ENCODE results near the gene SPRY2. TPM values are rescaled to one million over a fixed set of nuclear protein-coding genes. Genes with fewer than 3 reads are reported as not detected.
A peak's percentile ranks its signal among the peaks of the same experiment; 100 is the strongest.
"Not testable (repeated sequence)": the region's sequence is repeated elsewhere in the genome, so short reads cannot be mapped to it uniquely, and the experiment has no call there.

SPRY2 gene
- total and polyA plus RNA-seq, 2 experiments from 2014 or later: 48.2 to 69.4 TPM

DNA sequence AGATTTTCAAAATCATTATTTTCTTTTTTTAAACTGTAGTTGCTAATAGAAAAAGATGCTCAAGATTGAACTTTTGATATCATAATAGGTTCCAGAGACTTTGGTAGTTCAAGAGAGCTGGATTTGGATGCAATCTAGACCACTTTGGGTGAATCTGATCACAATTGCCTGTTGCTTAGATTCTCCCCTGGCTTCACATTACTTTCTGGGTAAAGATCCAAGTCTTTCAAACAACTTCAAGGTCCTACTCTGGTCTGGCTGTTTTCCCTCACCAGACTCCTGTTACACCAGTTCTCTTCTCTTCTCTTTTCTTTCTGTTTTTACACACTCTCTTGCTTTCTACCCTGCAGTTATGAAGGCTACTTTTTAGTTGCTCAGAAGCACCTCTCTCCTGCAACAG, 7.4 kb upstream of the SPRY2 start:
- H3K27me3 ChIP-seq: no peaks in the 10 kb centered on the region
- no peaks in the 10 kb centered on the region for H4K20me1 ChIP-seq (ENCODE audit: insufficient read depth, poor library complexity, severe bottlenecking)
- H3K9me2 ChIP-seq (replicated peaks; ENCODE audit: insufficient read depth): no peaks in the 10 kb centered on the region
- TF ChIP-seq EZH2phosphoT487 (IDR thresholded peaks at IDR 0.05; ENCODE audit: low read depth, severe bottlenecking, unreplicated experiment): no peak
- no peak for TF ChIP-seq EZH2 (IDR thresholded peaks at IDR 0.05; ENCODE audit: borderline replicate concordance)
- TF ChIP-seq, protein P1, sequence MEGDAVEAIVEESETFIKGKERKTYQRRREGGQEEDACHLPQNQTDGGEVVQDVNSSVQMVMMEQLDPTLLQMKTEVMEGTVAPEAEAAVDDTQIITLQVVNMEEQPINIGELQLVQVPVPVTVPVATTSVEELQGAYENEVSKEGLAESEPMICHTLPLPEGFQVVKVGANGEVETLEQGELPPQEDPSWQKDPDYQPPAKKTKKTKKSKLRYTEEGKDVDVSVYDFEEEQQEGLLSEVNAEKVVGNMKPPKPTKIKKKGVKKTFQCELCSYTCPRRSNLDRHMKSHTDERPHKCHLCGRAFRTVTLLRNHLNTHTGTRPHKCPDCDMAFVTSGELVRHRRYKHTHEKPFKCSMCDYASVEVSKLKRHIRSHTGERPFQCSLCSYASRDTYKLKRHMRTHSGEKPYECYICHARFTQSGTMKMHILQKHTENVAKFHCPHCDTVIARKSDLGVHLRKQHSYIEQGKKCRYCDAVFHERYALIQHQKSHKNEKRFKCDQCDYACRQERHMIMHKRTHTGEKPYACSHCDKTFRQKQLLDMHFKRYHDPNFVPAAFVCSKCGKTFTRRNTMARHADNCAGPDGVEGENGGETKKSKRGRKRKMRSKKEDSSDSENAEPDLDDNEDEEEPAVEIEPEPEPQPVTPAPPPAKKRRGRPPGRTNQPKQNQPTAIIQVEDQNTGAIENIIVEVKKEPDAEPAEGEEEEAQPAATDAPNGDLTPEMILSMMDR (IDR thresholded peaks at IDR 0.05; ENCODE audit: poor library complexity): no peak
- H3K9me3 ChIP-seq (ENCODE audit: low read depth): no peaks in the 10 kb centered on the region
- H2AFZ ChIP-seq: no peak overlapping the region
- DNase-seq (ENCODE audit: low spot score): no peak
- H3K79me2 ChIP-seq: no peaks in the 10 kb centered on the region
- H3K4me1 ChIP-seq (ENCODE audit: insufficient read depth): peaks cover 8% of the 10 kb centered on the region
- no peak overlapping the region for H3K4me3 ChIP-seq
- no peaks in the 10 kb centered on the region for H3K36me3 ChIP-seq (replicated peaks; ENCODE audit: insufficient read depth, low read depth)
- H3K27ac ChIP-seq: no peak overlapping the region
- no peak overlapping the region for H3K4me2 ChIP-seq

DNA sequence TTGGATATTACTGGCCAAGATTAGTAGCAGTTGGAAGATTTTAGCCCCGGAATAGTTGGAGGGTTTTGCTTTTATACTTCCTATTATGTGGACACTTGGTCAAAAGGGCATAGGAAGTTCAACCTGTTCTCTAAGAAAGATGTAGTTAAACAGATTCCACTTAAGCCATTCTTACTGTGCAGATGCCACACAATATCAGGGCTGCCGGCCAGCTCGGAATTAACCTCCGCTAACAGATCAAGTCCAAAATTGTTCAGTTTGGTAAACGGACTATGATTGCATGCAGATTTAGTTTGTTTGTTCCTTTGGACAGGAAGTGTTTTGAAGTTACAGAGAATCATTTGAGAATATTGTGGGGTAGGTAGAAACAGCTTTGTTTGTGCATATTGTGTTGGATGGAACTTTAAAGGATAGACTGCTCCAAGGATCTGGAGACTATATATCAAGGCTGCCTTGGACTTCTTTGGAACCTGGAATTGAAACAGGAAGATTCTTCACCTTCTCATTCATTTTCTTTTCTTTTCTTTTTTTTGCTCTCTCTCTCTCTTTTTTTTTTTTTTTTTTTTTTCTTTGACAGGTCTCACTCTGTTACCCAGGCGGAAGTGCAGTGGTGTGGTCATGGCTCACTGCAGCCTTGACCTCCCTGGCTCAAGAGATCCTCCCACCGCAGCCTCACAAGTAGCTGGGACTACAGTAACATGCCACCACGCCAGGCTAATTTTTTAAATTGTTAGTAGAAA, 5.0 kb upstream of the SPRY2 start:
- no peaks in the 10 kb centered on the region for H4K20me1 ChIP-seq (ENCODE audit: insufficient read depth, poor library complexity, severe bottlenecking)
- H3K9me2 ChIP-seq (replicated peaks; ENCODE audit: insufficient read depth): no peaks in the 10 kb centered on the region
- peaks cover 10% of the 10 kb centered on the region for H3K4me1 ChIP-seq (ENCODE audit: insufficient read depth)
- H3K27ac ChIP-seq: no peak overlapping the region
- peak overlapping the region; percentile 22 for H3K4me2 ChIP-seq
- no peak for DNase-seq (ENCODE audit: low spot score)
- TF ChIP-seq EZH2 (IDR thresholded peaks at IDR 0.05; ENCODE audit: borderline replicate concordance) (no peak), EZH2phosphoT487 (IDR thresholded peaks at IDR 0.05; ENCODE audit: low read depth, severe bottlenecking, unreplicated experiment) (no peak)
- TF ChIP-seq, protein P1 (IDR thresholded peaks at IDR 0.05; ENCODE audit: poor library complexity): no peak
- H3K36me3 ChIP-seq (replicated peaks; ENCODE audit: insufficient read depth, low read depth): no peaks in the 10 kb centered on the region
- H3K27me3 ChIP-seq: no peaks in the 10 kb centered on the region
- no peaks in the 10 kb centered on the region for H3K9me3 ChIP-seq (ENCODE audit: low read depth)
- no peaks in the 10 kb centered on the region for H3K79me2 ChIP-seq
- 62% methylated on average over 8 of the region's 8 CpGs for WGBS (ENCODE audit: low lambda C conversion rate, missing lambda C conversion rate)
- H2AFZ ChIP-seq: no peak overlapping the region
- no peak overlapping the region for H3K4me3 ChIP-seq

DNA sequence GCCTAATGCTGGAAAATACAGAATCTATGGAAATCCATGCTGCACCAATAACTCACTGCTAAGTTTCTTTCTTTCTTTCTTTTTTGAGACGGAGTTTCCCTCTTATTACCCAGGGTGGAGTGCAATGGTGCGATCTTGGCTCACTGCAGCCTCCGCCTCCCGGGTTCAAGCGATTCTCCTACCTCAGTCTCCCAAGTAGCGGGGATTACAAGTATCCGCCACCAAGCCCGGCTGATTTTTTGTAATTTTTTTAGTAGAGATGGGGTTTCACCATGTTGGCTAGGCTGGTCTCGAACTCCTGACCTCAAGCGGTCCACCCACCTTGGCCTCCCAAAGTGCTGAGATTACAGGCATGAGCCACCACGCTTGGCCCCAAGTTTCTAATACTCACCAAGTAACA, 3.1 kb upstream of the SPRY2 start:
- WGBS (ENCODE audit: low lambda C conversion rate, missing lambda C conversion rate): 98% methylated on average over 11 of the region's 11 CpGs
- not testable (repeated sequence) for H3K36me3 ChIP-seq (replicated peaks; ENCODE audit: insufficient read depth, low read depth); H3K4me3 ChIP-seq; H3K4me2 ChIP-seq; H3K9me3 ChIP-seq (ENCODE audit: low read depth); H2AFZ ChIP-seq; H3K27ac ChIP-seq; H3K4me1 ChIP-seq (ENCODE audit: insufficient read depth); DNase-seq (ENCODE audit: low spot score); H3K27me3 ChIP-seq; H3K9me2 ChIP-seq (replicated peaks; ENCODE audit: insufficient read depth)
- peaks cover 12% of the 10 kb centered on the region for H4K20me1 ChIP-seq (ENCODE audit: insufficient read depth, poor library complexity, severe bottlenecking)
- peaks cover 17% of the 10 kb centered on the region for H3K79me2 ChIP-seq

DNA sequence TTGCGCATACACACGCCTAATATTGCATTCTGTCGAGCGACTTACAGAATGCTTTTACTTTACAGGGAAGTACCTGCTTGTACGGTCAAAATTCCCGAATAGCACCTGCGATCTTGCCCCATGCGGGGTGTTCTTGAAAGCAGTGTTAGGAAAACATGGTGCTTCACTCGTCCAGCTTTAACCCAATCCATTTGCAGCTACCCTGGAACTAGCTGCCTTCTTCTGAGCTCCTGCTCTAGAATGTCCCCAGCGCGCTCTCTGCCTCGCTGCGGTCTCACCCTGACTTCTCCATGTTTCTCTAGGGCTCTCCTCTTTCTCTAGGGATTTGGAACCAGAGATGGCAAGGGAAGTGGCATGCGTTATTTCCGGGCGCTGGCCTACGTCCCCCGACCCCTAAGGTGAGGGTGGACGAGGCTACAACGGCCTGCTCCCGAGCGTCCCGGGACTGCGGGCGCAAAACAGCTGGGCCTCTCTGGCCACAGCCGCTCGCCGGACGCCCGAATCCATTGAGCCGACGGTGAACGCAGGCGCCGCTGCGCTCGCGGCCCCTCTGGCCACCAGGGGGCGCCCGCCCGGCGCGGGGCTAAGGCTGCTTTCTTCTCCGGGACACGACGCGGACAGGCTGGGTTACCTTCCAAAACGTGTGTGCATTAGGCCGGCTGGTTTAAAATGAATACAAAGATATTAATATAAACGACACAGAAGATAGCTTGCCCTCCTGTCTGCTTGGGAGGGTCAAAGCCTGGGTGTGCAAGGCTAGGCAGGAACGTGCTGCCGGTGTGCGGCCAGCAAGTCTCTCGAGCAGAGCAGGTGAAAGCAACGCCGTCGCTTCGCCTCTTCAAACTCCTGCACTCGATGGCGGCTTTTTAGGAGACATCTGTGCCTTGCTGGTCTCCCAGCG, 1.8 kb upstream of the SPRY2 start:
- no peak for TF ChIP-seq EZH2phosphoT487 (IDR thresholded peaks at IDR 0.05; ENCODE audit: low read depth, severe bottlenecking, unreplicated experiment)
- TF ChIP-seq, protein P1 (IDR thresholded peaks at IDR 0.05; ENCODE audit: poor library complexity): peak; percentile 99
- H3K27ac ChIP-seq: peak overlapping the region; percentile 97
- H3K9me3 ChIP-seq (ENCODE audit: low read depth): no peaks in the 10 kb centered on the region
- H3K36me3 ChIP-seq (replicated peaks; ENCODE audit: insufficient read depth, low read depth): no peaks in the 10 kb centered on the region
- peak overlapping the region; percentile 95 for H3K4me2 ChIP-seq
- 6% methylated on average over 61 of the region's 61 CpGs for WGBS (ENCODE audit: low lambda C conversion rate, missing lambda C conversion rate)
- H3K9me2 ChIP-seq (replicated peaks; ENCODE audit: insufficient read depth): no peaks in the 10 kb centered on the region
- peaks cover 30% of the 10 kb centered on the region for H3K79me2 ChIP-seq
- peaks cover 10% of the 10 kb centered on the region for H3K4me1 ChIP-seq (ENCODE audit: insufficient read depth)
- peaks cover 25% of the 10 kb centered on the region for H4K20me1 ChIP-seq (ENCODE audit: insufficient read depth, poor library complexity, severe bottlenecking)
- no peaks in the 10 kb centered on the region for H3K27me3 ChIP-seq
- DNase-seq (ENCODE audit: low spot score): peak; percentile 89
- peak overlapping the region; percentile 46 for H3K4me3 ChIP-seq
- peak overlapping the region; percentile 97 for H2AFZ ChIP-seq
